RWPE1 (cell line): ENCODE results near the gene BIN2.
"Not testable (repeated sequence)": the region's sequence is repeated elsewhere in the genome, so short reads cannot be mapped to it uniquely, and the experiment has no call there.

ENCODE experiments used
- CTCF ChIA-PET: fragments of 350-600 bp; sonication (Branson Sonifier 250); formaldehyde crosslinking; extraction: SDS; loops from one replicate; lab custom pipeline; 2021; lab: Yijun Ruan, JAX
- POLR2A ChIA-PET: fragments of 400-600 bp; formaldehyde crosslinking; extraction: SDS; loops from one replicate; lab custom pipeline; 2020; ENCODE audit warnings: antibody characterized with exemption; ENCODE audit not compliant: low non-redundant PET; lab: Yijun Ruan, JAX
- DNase-seq: peaks from one replicate; pipeline ENCODE4 v3.0.0; 2012; ENCODE audit warnings: low spot score
- H3K27ac ChIP-seq: fragments of 450-650 bp; 2 replicates; pipeline ENCODE4 v1.5.1; 2017
- CTCF ChIP-seq: fragments of 450-650 bp; conservative IDR thresholded peaks from 2 replicates; pipeline ENCODE4 v1.5.1; 2017; ENCODE audit warnings: low read depth, mild to moderate bottlenecking

The BIN2 gene

GRCh38 chr12:51265024-51265423, 59.0 kb downstream of the BIN2 start:
- CTCF ChIA-PET, result interaction anchor here (0.6 kb wide), 2 partner anchors 717 to 1052 kb away, joined by 3 to 6 read pairs; no protein-coding TSS in a partner anchor
- TF ChIP-seq CTCF, result no peak
- no peak overlapping the region for H3K27ac ChIP-seq
- POLR2A ChIA-PET, result no interaction called here
- DNase-seq, result no peak

GRCh38 chr12:51264297-51264696, 59.7 kb downstream of the BIN2 start:
- ChIA-PET POLR2A (no interaction called here), CTCF (interaction anchor here (0.6 kb wide), 2 partner anchors 716 to 1051 kb away, joined by 3 to 6 read pairs; no protein-coding TSS in a partner anchor)
- no peak overlapping the region; the same call in 1 of the 2 replicates for H3K27ac ChIP-seq
- no peak for DNase-seq
- no peak for TF ChIP-seq CTCF

GRCh38 chr12:51263341-51263740, 60.6 kb downstream of the BIN2 start:
- ChIA-PET POLR2A (no interaction called here), CTCF (interaction anchor here (0.6 to 1.5 kb wide), 2 partner anchors 70 to 78 kb away, joined by 5 read pairs; no protein-coding TSS in a partner anchor)
- TF ChIP-seq CTCF, result no peak
- H3K27ac ChIP-seq, result peak overlapping the region; percentile 43
- DNase-seq, result no peak

- CTCF ChIA-PET, result interaction anchor here (0.6 to 1.5 kb wide), 2 partner anchors 69 to 78 kb away, joined by 5 read pairs; no protein-coding TSS in a partner anchor
- POLR2A ChIA-PET, result no interaction called here
- peak overlapping the region; percentile 43 for H3K27ac ChIP-seq
- no peak for DNase-seq
- TF ChIP-seq CTCF, result peak; percentile 21; the same call in 1 of the 2 replicates
Observed at GRCh38 chr12:51262758-51263177, 61.2 kb downstream of the BIN2 start.

- CTCF ChIA-PET, result interaction anchor here (0.6 to 1.0 kb wide), 2 partner anchors 82 to 255 kb away, joined by 3 to 5 read pairs; no protein-coding TSS in a partner anchor
- POLR2A ChIA-PET, DNase-seq: not testable (repeated sequence)
Observed at GRCh38 chr12:51259600-51259999, 64.4 kb downstream of the BIN2 start.

GRCh38 chr12:51254536-51254935, 69.4 kb downstream of the BIN2 start:
- CTCF ChIA-PET, result no interaction called here
- no peak overlapping the region for H3K27ac ChIP-seq

More at GRCh38 chr12:51259600-51259999, 64.4 kb downstream of the BIN2 start:
- H3K27ac ChIP-seq, result not testable (repeated sequence)

More at GRCh38 chr12:51254536-51254935, 69.4 kb downstream of the BIN2 start:
- TF ChIP-seq CTCF, result no peak
- POLR2A ChIA-PET, result no interaction called here
- DNase-seq, result no peak
